Left cardiac atrium (tissue), 4 donors: ENCODE results near the gene CCDC33. TPM values are rescaled to one million over a fixed set of nuclear protein-coding genes. Genes with fewer than 3 reads are reported as not detected.
A peak's percentile ranks its signal among the peaks of the same experiment; 100 is the strongest.

Source experiments
- ATAC-seq, 2 donors: fragments of 200-7000 bp; cut with Tn5 transposase; one replicate each; pipeline ENCODE4 v1.9.1; 2020; ENCODE audit warnings: mild to moderate bottlenecking in 2 of 2, moderate library complexity in 2 of 2
- DNase-seq: peaks from one replicate; pipeline ENCODE4 v3.0.0-alpha.2; 2020
- intact Hi-C, 2 donors: fragments of 100-400 bp; cut with DNase I; formaldehyde crosslinking; loops; one replicate each; pipeline versions ENCODE4 v1.14.1 to v1.15.1; 2022 to 2023
- total RNA-seq, 2 donors: library from RNA; stranded (reverse); fragmentation: NEBNext Ultra II Directional; extraction: Animal tissue kit (Norgen Biotek cat#: 25700); gene quantifications; one replicate each; pipeline ENCODE4 v1.2.1, GENCODE V29; 2021
- donor health status: DM: no; HTN: yes; CAD: no.
- donor health status: DM: no; HTN: yes; CAD: no; lungs with severe emphysema.
- donor health status: DM: yes; HTN: yes; CAD: no.
- donor health status: Dilated cardiomyopathy.

The CCDC33 gene
- total RNA-seq, 2 donors from 2014 or later = not detected

GRCh38 chr15:74380361-74381189, 144.4 kb downstream of the CCDC33 start:
- ATAC-seq (no peak), DNase-seq (no peak)
- intact Hi-C loops = no loop called here

- DNase-seq (no peak), ATAC-seq (no peak)
- intact Hi-C loops = no loop called here
Measured at GRCh38 chr15:74381190-74381453, 145.0 kb downstream of the CCDC33 start.

GRCh38 chr15:74381481-74381880, 145.4 kb downstream of the CCDC33 start:
- intact Hi-C loops = no loop called here
- ATAC-seq = no peak
- DNase-seq = no peak

- ATAC-seq (peak; percentile 88 to 93), DNase-seq (peak; percentile 89)
- intact Hi-C loops = loop anchor here (1.0 to 2.0 kb wide), 3 partner anchors 56 to 107 kb away; no protein-coding TSS in a partner anchor
Measured at GRCh38 chr15:74382004-74382816, 146.1 kb downstream of the CCDC33 start.

GRCh38 chr15:74383286-74383685, 147.2 kb downstream of the CCDC33 start:
- no peak for ATAC-seq
- intact Hi-C loops = loop anchor here (2.0 kb wide), 2 partner anchors 58 to 106 kb away; no protein-coding TSS in a partner anchor
- DNase-seq = no peak

- intact Hi-C loops = loop anchor here (2.0 kb wide), 2 partner anchors 57 to 105 kb away; no protein-coding TSS in a partner anchor
- DNase-seq = no peak
- no peak for ATAC-seq
Measured at GRCh38 chr15:74383695-74384565, 147.8 kb downstream of the CCDC33 start.

- no peak for ATAC-seq
- DNase-seq = no peak
- intact Hi-C loops = no loop called here
Measured at GRCh38 chr15:74384566-74384880, 148.4 kb downstream of the CCDC33 start.

GRCh38 chr15:74384881-74385643, 148.9 kb downstream of the CCDC33 start:
- ATAC-seq = peak in 1 of 2 donors; percentile 73
- intact Hi-C loops = no loop called here
- DNase-seq = peak; percentile 53

GRCh38 chr15:74385733-74386132, 149.6 kb downstream of the CCDC33 start:
- peak; percentile 54 for DNase-seq
- intact Hi-C loops = no loop called here
- peak in 1 of 2 donors; percentile 10 for ATAC-seq

Other genes starting within 250 kb of the CCDC33 start
- gene STOML1, start 244.0 kb upstream of the CCDC33 start, total RNA-seq = 10 to 100 TPM; 20.3 to 21.1 TPM
- 10 to 100 TPM; 23.4 to 38.7 TPM for gene PML, start 241.6 kb upstream of the CCDC33 start, total RNA-seq
- not detected for gene GOLGA6A, start 153.8 kb upstream of the CCDC33 start, total RNA-seq
- 1 to 10 TPM; 1.9 to 3.9 TPM for gene ISLR2, start 105.7 kb upstream of the CCDC33 start, total RNA-seq
- 10 to 100 TPM; 22.8 to 28.2 TPM for gene ISLR, start 62.6 kb upstream of the CCDC33 start, total RNA-seq
- not detected for gene STRA6, start 33.5 kb upstream of the CCDC33 start, total RNA-seq
- 1 to 10 TPM in 1 of 2 donors, under 1 TPM in 1; 0.29 to 1.8 TPM for gene CYP11A1, start 131.3 kb downstream of the CCDC33 start, total RNA-seq
- gene SEMA7A, start 197.6 kb downstream of the CCDC33 start, total RNA-seq = 1 to 10 TPM; 1.8 to 1.9 TPM
- 10 to 100 TPM; 39.0 to 43.5 TPM for gene UBL7, start 224.8 kb downstream of the CCDC33 start, total RNA-seq